ENCODE measurements around the gene UTP20.

DNA sequence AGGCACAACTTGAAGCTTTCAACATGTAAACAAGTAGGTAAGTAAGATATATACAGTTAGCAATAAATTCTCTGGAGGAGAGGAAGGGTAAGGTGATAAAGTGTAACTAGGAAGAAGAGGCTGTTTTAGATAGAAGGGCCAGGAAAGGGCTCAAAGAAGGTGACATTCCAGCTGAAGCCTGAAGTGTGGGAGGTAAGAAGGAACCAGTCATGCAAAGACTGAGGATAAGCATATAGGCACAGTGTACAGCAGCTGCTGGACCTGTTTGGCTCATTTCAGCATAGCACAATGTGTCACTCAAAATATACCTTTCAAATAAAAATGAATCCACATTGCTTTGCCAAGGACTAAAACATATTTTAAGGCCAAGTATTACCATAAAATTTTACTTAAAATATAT, 156.2 kb downstream of the UTP20 start:
- TF ChIP-seq ZBTB7A (tag by site-specific recombination; IDR thresholded peaks at IDR 0.05; ENCODE audit: low read depth) (no peak), TCF7L2 (IDR thresholded peaks at IDR 0.05; ENCODE audit: borderline replicate concordance, low read depth, low read length) (no peak), MEIS1 (CRISPR knock-in tag; IDR thresholded peaks at IDR 0.05; ENCODE audit: borderline replicate concordance) (no peak), ZNF112 (tag by site-specific recombination; IDR thresholded peaks at IDR 0.05) (no peak), MZF1 (tag by site-specific recombination; IDR thresholded peaks at IDR 0.05; ENCODE audit: borderline replicate concordance) (no peak), ZNF114 (tag by site-specific recombination; IDR thresholded peaks at IDR 0.05) (no peak), ZNF658 (tag by site-specific recombination; IDR thresholded peaks at IDR 0.05) (no peak), ZNF747 (tag by site-specific recombination; IDR thresholded peaks at IDR 0.05) (no peak), SCRT1 (tag by site-specific recombination; IDR thresholded peaks at IDR 0.05; ENCODE audit: borderline replicate concordance) (no peak), SP2 (tag by site-specific recombination; IDR thresholded peaks at IDR 0.05) (no peak), GLIS2 (tag by site-specific recombination; IDR thresholded peaks at IDR 0.05) (no peak)
- TF ChIP-seq, protein P1, sequence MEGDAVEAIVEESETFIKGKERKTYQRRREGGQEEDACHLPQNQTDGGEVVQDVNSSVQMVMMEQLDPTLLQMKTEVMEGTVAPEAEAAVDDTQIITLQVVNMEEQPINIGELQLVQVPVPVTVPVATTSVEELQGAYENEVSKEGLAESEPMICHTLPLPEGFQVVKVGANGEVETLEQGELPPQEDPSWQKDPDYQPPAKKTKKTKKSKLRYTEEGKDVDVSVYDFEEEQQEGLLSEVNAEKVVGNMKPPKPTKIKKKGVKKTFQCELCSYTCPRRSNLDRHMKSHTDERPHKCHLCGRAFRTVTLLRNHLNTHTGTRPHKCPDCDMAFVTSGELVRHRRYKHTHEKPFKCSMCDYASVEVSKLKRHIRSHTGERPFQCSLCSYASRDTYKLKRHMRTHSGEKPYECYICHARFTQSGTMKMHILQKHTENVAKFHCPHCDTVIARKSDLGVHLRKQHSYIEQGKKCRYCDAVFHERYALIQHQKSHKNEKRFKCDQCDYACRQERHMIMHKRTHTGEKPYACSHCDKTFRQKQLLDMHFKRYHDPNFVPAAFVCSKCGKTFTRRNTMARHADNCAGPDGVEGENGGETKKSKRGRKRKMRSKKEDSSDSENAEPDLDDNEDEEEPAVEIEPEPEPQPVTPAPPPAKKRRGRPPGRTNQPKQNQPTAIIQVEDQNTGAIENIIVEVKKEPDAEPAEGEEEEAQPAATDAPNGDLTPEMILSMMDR (tag by site-specific recombination; IDR thresholded peaks at IDR 0.05), result no peak
- TF ChIP-seq, protein P2, sequence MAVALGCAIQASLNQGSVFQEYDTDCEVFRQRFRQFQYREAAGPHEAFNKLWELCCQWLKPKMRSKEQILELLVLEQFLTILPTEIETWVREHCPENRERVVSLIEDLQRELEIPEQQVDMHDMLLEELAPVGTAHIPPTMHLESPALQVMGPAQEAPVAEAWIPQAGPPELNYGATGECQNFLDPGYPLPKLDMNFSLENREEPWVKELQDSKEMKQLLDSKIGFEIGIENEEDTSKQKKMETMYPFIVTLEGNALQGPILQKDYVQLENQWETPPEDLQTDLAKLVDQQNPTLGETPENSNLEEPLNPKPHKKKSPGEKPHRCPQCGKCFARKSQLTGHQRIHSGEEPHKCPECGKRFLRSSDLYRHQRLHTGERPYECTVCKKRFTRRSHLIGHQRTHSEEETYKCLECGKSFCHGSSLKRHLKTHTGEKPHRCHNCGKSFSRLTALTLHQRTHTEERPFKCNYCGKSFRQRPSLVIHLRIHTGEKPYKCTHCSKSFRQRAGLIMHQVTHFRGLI (tag by site-specific recombination; IDR thresholded peaks at IDR 0.05), result no peak
- TF ChIP-seq, protein P3, sequence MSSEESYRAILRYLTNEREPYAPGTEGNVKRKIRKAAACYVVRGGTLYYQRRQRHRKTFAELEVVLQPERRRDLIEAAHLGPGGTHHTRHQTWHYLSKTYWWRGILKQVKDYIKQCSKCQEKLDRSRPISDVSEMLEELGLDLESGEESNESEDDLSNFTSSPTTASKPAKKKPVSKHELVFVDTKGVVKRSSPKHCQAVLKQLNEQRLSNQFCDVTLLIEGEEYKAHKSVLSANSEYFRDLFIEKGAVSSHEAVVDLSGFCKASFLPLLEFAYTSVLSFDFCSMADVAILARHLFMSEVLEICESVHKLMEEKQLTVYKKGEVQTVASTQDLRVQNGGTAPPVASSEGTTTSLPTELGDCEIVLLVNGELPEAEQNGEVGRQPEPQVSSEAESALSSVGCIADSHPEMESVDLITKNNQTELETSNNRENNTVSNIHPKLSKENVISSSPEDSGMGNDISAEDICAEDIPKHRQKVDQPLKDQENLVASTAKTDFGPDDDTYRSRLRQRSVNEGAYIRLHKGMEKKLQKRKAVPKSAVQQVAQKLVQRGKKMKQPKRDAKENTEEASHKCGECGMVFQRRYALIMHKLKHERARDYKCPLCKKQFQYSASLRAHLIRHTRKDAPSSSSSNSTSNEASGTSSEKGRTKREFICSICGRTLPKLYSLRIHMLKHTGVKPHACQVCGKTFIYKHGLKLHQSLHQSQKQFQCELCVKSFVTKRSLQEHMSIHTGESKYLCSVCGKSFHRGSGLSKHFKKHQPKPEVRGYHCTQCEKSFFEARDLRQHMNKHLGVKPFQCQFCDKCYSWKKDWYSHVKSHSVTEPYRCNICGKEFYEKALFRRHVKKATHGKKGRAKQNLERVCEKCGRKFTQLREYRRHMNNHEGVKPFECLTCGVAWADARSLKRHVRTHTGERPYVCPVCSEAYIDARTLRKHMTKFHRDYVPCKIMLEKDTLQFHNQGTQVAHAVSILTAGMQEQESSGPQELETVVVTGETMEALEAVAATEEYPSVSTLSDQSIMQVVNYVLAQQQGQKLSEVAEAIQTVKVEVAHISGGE (tag by site-specific recombination; conservative IDR thresholded peaks at IDR 0.05; ENCODE audit: low read depth), result no peak

Data from HEK293 (cell line).